GM21515 (cell line): ENCODE data around the gene C10orf53.
"Not testable (repeated sequence)": the region's sequence is repeated elsewhere in the genome, so short reads cannot be mapped to it uniquely, and the experiment has no call there.

ENCODE experiments used
- ATAC-seq: cut with Tn5 transposase; IDR thresholded peaks from one replicate; pipeline ENCODE4 v1.9.1; 2021; ENCODE audit not compliant: unreplicated experiment

Gene C10orf53

DNA sequence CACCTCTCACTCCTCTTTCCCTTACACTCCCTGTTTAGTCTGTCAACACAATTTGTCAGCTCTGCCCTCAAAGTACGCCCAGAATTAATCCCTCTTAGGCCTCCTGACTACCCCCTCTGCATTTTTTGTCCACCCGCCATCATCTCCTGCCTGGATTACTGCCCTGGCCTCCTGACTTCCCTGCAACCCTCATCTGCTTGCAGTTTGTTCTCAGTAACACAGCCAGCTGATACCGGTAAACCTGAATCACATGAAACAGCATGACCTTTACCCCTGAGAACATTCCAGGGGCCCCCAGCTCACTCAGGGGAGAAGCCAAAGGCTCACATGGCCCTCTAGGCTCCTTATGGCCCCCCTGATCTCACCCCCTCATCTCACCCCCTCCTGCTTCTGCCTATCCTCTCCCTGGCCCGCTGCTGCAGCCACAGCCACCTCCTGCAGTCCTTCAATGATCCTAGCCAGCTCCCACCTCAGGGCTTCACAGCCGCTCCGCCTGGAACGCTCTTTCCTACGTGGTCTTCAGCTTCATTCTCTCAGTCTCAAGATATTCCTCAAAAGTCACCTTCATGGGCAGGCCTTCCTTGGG is 8.9 kb downstream of the C10orf53 start:
- ATAC-seq, result no peak

DNA sequence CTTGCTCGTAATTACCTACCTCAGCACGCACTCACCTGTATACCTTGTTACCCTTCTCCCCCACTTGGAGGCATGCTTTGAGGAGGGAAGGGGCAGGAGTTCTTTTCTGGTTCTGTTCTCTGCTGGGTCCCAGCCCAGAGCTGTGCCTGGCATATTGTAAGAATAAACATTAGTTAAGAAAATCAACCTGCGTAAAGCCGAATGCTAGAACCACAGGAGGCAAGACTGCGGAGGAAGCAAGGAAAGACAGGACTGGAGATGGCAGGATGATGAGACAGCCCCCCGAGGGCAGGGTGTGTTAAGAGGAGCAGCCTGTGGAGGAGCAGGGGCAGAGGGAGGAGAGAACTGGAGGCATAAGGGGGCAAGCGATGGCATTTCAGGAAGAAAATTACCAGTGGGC is 9.5 kb downstream of the C10orf53 start:
- no peak for ATAC-seq

DNA sequence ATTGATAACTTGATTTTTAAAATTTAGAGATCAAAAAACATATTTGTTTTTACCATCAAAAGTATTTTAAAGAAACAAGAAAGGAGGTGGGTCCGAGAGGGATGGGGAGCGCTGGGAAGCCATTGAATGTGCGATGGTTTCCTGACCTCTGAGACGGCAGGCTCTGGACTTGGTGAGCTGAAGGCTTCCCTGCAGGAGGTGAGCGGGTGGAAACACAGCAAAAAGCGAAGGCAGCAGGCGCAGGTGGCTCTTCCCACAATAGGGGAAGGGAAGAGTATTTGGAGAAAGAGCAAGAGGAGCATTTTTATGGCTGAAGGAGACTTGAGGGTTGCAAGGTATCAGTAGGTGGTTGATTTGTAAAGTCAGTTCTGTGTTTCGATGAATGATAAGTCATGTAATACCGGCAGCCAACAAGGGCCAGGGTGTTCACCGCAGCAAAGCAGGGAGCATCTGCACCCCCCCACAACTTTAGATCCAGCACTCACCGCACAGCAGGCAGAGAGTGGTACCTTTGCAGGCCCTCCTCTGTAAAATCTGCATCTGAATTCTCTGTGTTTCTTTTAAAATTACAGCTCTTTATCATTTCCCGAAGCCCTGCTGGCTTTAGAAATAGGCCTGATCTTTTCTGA is 10.5 kb downstream of the C10orf53 start:
- no peak for ATAC-seq

GRCh38 chr10:49690698-49691356 is 11.4 kb downstream of the C10orf53 start:
- no peak for ATAC-seq

- ATAC-seq, result no peak
These were observed 12.1 kb downstream of the C10orf53 start for GRCh38 chr10:49691588-49691987.

DNA sequence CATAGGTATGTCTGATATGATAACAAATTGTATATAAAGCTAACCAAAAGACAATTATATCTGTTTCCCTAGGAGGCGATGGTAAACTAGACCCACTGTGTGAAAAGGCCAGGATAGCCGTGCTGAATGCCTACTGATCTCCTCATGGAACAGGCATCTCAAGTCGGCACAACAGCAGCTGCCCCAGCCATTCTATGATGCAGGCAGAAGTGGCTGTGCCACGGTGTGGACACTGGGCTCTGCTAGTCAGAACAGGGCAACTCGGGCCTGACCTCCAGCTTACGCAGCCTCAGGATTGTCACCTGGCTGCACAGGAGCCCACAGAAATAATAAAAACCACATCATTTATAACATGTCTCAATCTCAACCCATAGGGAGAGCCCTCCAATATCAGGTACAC is 15.0 kb downstream of the C10orf53 start:
- no peak for ATAC-seq

DNA sequence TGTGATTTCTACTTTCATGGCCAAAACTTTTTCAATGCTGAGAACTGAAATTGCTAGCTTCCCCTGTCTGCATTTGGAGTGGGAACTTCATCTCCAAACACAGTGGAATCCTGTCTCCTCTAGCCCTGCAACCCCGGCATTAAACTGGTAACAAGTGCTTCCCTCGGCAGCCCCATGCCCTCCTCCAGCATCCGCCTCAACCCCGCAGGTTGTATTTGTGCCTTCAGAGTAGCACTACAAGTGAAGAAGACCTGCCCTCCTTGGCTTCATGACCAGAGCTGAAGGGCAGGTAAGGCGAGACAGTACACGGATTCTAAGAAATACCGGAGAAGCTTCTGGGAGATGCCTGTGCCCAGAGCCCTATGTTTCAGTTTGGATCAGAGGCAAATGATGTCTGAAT is 16.9 kb downstream of the C10orf53 start:
- no peak for ATAC-seq

DNA sequence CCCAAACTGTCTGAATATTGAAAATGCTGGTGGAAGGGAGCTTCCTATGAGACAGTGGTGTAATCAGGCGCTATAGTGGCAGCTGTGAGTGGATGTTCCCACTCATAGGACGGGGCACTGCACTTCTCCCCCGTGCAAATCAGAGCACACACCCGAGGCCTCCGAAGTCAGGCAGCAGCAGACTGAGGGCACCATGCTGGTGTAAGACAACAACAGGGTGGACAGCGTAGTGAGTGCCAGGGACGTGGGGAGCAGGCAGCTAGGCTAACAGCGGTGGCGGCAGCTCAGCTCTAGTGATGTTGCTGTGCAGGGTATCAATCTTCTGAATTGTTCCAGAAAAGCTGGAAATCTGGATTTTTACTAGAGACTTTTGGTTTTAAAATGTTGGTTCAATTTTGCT is 19.2 kb downstream of the C10orf53 start:
- ATAC-seq, result no peak

- no peak for ATAC-seq
These were observed 20.8 kb downstream of the C10orf53 start for GRCh38 chr10:49700211-49700610.

DNA sequence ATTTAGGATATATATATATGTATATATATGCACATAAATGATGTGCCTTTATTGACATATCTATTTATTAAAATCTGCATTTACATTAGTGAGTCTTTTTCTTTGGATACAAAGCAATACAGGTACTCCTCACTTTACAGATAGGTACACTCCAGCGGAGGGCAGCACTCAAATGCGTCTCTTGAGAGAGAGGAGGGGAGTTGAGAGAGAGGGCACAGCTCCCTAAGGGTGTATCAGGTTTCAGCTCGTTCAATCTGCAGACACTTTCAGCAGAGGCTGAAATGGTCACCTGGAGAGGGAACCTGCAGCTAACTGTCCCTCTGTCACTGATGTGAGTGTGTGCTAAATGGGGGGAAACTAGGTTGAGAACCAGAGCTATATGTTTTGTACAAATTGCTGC is 21.5 kb downstream of the C10orf53 start:
- ATAC-seq, result no peak

- no peak for ATAC-seq
These were observed 28.1 kb downstream of the C10orf53 start for GRCh38 chr10:49707585-49707984.

DNA sequence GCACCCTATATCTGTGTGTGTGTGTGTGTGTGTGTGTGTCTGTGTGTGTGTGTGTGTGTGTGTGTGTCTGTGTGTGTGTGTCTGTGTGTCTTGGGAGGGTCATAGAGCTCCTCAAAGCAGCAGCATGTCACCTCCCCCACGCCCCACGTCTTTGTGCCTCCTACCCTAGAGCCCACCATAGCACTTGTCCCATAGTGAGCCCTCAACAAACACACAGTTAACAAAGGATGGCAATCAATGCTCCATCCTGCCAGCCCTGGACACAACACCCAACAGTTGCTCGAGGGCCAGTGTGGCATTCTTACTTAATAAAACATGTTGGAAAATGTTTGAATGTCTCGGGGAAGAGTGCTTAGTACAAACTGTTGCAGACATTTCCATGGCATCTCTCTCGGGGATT is 30.5 kb downstream of the C10orf53 start:
- no peak for ATAC-seq

GRCh38 chr10:49710966-49711365 is 31.5 kb downstream of the C10orf53 start:
- ATAC-seq, result no peak

- ATAC-seq, result no peak
These were observed 32.0 kb downstream of the C10orf53 start for GRCh38 chr10:49711481-49711880.

- no peak for ATAC-seq
These were observed 33.8 kb downstream of the C10orf53 start for GRCh38 chr10:49713266-49713665.

- not testable (repeated sequence) for ATAC-seq
These were observed 35.7 kb downstream of the C10orf53 start for GRCh38 chr10:49715157-49715556.

GRCh38 chr10:49726593-49726992 is 47.1 kb downstream of the C10orf53 start:
- no peak for ATAC-seq

DNA sequence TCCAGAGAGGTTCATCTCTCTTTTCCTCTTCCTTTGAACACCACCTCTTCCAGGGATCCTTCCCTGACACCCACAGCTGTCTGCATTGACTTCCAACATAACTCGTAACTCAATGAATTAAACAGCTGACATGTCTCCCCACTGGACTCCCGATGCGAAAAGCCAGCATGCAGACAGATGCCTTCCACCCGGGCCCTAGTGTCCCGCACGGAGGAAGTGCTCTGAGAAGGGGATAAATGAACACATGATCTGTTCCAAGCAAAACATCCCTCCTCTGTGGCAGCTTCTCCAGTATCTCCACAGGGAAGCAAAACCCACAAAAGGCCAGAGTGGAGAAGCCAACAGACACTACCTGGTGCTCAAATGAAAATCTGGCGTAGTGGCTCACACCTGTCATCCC is 54.4 kb downstream of the C10orf53 start:
- no peak for ATAC-seq

DNA sequence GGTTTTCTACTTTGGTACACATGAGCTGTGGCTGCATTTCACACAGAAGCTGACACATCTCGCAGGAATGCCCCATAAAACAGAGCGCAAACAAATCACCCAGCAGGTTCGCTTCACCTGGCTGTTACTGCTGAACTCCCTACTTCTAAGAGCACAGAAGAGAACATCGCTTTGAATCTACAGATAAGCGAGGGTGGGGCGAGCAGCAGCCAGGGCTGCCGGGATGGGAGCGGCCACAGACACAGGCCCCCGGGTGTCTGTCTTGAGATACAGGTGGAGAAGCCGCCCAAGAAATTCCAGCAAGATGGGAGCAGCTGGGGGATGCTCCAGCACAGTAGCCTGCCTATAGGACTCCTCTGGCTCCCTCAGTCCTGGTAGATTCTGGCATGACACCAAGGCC is 55.2 kb downstream of the C10orf53 start:
- no peak for ATAC-seq

- no peak for ATAC-seq
These were observed 55.7 kb downstream of the C10orf53 start for GRCh38 chr10:49735161-49735560.

GRCh38 chr10:49735848-49736563 is 56.6 kb downstream of the C10orf53 start:
- no peak for ATAC-seq

DNA sequence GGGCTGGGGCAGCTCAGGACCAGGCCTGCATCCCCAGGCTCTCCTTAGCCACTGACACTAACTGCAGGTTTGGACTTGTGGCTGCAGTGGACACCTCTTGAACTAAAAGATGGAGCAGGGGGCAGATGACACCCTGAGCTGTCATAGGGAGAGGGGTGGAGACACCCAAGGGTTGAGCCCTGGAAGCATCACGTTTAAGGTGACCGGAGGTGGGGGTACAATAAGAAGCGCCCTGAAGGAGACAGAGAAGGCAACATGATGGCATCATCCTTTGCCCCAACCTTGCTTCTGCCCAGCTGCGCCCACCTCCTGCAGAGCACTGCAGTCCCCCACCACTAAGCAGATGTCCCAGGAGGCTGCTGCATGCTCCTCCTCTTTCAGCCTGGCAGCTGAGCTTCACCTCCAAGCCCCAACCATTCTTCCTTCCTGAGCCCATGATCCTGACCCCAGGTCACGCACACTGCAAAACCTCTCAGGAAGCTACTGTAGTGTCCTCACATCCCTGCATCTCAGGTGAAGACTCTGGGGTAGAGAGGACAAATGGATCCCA is 57.2 kb downstream of the C10orf53 start:
- ATAC-seq, result no peak
